Common myeloid progenitor, CD34-positive (primary cell): ENCODE data around the gene DEFB108B. TPM values are rescaled to one million over a fixed set of nuclear protein-coding genes. Genes with fewer than 3 reads are reported as not detected.
"Not testable (repeated sequence)": the region's sequence is repeated elsewhere in the genome, so short reads cannot be mapped to it uniquely, and the experiment has no call there.

Experiments
- CTCF ChIA-PET: fragments of 350-600 bp; sonication (Branson Sonifier 250); formaldehyde crosslinking; loops from one replicate; lab custom pipeline; 2021; ENCODE audit warnings: antibody characterized with exemption; lab: Charles Lee
- POLR2A ChIA-PET: fragments of 350-600 bp; sonication (Branson Sonifier 250); formaldehyde crosslinking; loops from one replicate; lab custom pipeline; 2021; ENCODE audit warnings: antibody characterized with exemption; lab: Charles Lee
- DNase-seq, 3 donors: peaks; one replicate each; pipeline versions ENCODE4 v3.0.0 to v3.0.0-alpha.2; 2013
- H3K27ac ChIP-seq, 2 experiments: 1 replicate in 1 of 2; 2 replicates in 1 of 2; pipeline ENCODE4 v1.7.0; 2013; ENCODE audit warnings: inconsistent platforms in 2 of 2, low read length in 2 of 2, mild to moderate bottlenecking in 2 of 2, low read depth in 1 of 2, moderate library complexity in 1 of 2; ENCODE audit not compliant: severe bottlenecking in 2 of 2, insufficient read depth in 1 of 2, poor library complexity in 1 of 2
- H3K27me3 ChIP-seq, 5 experiments: replicated peaks in 2 of 5; 1 replicate in 3 of 5; 2 replicates in 2 of 5; pipeline versions ENCODE4 v1.6.1 to v1.7.0; 2013; ENCODE audit warnings: low read length in 4 of 5, mild to moderate bottlenecking in 2 of 5, moderate library complexity in 2 of 5, inconsistent platforms in 1 of 5; ENCODE audit not compliant: insufficient read depth in 5 of 5, control insufficient read depth in 4 of 5
- H3K36me3 ChIP-seq, 4 experiments: 1 replicate in 2 of 4; 2 replicates in 2 of 4; pipeline versions ENCODE4 v1.6.1 to v1.7.0; 2013; ENCODE audit warnings: low read length in 3 of 4, control low read depth in 1 of 4, mild to moderate bottlenecking in 1 of 4; ENCODE audit not compliant: control insufficient read depth in 4 of 4, insufficient read depth in 4 of 4
- H3K4me1 ChIP-seq, 4 experiments: 1 replicate in 3 of 4; 2 replicates in 1 of 4; pipeline versions ENCODE4 v1.6.1 to v1.7.1; 2013; ENCODE audit warnings: low read length in 3 of 4, mild to moderate bottlenecking in 3 of 4, control low read depth in 1 of 4, inconsistent platforms in 1 of 4, moderate library complexity in 1 of 4; ENCODE audit not compliant: control insufficient read depth in 4 of 4, insufficient read depth in 4 of 4; ENCODE audit errors: control extremely low read depth in 1 of 4
- H3K4me3 ChIP-seq, 7 experiments: 1 replicate in 4 of 7; 2 replicates in 3 of 7; pipeline versions ENCODE4 v1.5.1 to v1.7.0; 2013; ENCODE audit warnings: mild to moderate bottlenecking in 7 of 7, low read length in 6 of 7, moderate library complexity in 6 of 7, inconsistent platforms in 2 of 7, low read depth in 2 of 7, control low read depth in 1 of 7; ENCODE audit not compliant: insufficient read depth in 4 of 7, control insufficient read depth in 1 of 7; ENCODE audit errors: extremely low read depth in 1 of 7
- H3K9me3 ChIP-seq, 5 experiments: 1 replicate in 4 of 5; 2 replicates in 1 of 5; pipeline versions ENCODE4 v1.6.1 to v1.7.1; 2013; ENCODE audit warnings: low read length in 4 of 5, mild to moderate bottlenecking in 2 of 5, inconsistent platforms in 1 of 5, low read depth in 1 of 5, moderate library complexity in 1 of 5; ENCODE audit not compliant: control insufficient read depth in 4 of 5, insufficient read depth in 2 of 5; ENCODE audit errors: control extremely low read depth in 1 of 5
- WGBS: methylation state at CpG from one replicate; pipeline ENCODE4 v1.1.5; 2013; ENCODE audit not compliant: insufficient coverage; 5-methylcytosine and 5-hydroxymethylcytosine counted together
- polyA plus RNA-seq: library from polyadenylated mRNA; unstranded; fragments of 120-200 nt; gene quantifications from one replicate; pipeline ENCODE4 v1.2.1, GENCODE V29; 2013

DEFB108B gene
- 0.12 TPM for polyA plus RNA-seq

GRCh38 chr11:71832811-71833210 is at the start of gene DEFB108B:
Gene DEFB108B, plus strand, starts transcription at chr11:71833200. Its CDS starts 0 bp downstream, at chr11:71833200.
- not testable (repeated sequence) for DNase-seq

GRCh38 chr11:71786114-71786847 is 46.7 kb upstream of the DEFB108B start:
- POLR2A ChIA-PET: interaction anchor here (0.7 to 1.1 kb wide), 2 partner anchors 11 to 626 kb away, joined by 3 read pairs; no protein-coding TSS in a partner anchor
- CTCF ChIA-PET, H3K36me3 ChIP-seq, H3K27me3 ChIP-seq, H3K9me3 ChIP-seq, H3K27ac ChIP-seq, H3K4me1 ChIP-seq: not testable (repeated sequence)
- peak; percentile 70 to 80 (median 76) for DNase-seq
- peak overlapping the region; percentile 52 to 83 (median 68) for H3K4me3 ChIP-seq
- WGBS: 1% methylated on average over 28 of the region's 40 CpGs

More at GRCh38 chr11:71832811-71833210, at the start of gene DEFB108B:
- H3K4me3 ChIP-seq, H3K9me3 ChIP-seq, H3K27me3 ChIP-seq, H3K36me3 ChIP-seq, H3K27ac ChIP-seq, H3K4me1 ChIP-seq, CTCF ChIA-PET, POLR2A ChIA-PET: not testable (repeated sequence)
- WGBS: no CpG with 5 or more reads among the region's 1 CpG

GRCh38 chr11:71786848-71787097 is 46.2 kb upstream of the DEFB108B start:
- POLR2A ChIA-PET: interaction anchor here (0.7 to 1.1 kb wide), 2 partner anchors 12 to 625 kb away, joined by 3 read pairs; no protein-coding TSS in a partner anchor
- Histone ChIP-seq H3K4me3 (peak overlapping the region; percentile 52 to 83 (median 72)), H3K27ac (peak overlapping the region in 1 of 2 experiments; percentile 43)
- WGBS: 0% methylated on average over 1 of the region's 22 CpGs
- H3K36me3 ChIP-seq, H3K27me3 ChIP-seq, CTCF ChIA-PET, H3K9me3 ChIP-seq, H3K4me1 ChIP-seq: not testable (repeated sequence)
- DNase-seq: peak; percentile 97 to 98 (median 98)

- ChIA-PET CTCF (no interaction called here), POLR2A (interaction anchor here (0.7 to 1.1 kb wide), 2 partner anchors 12 to 625 kb away, joined by 3 read pairs; no protein-coding TSS in a partner anchor)
- 0% methylated on average over 28 of the region's 62 CpGs for WGBS
- Histone ChIP-seq H3K27ac (peak overlapping the region in 1 of 2 experiments; percentile 54), H3K9me3 (no peaks in the 10 kb centered on the region), H3K4me3 (peak overlapping the region; percentile 59 to 83 (median 66)), H3K27me3 (no peaks in the 10 kb centered on the region), H3K36me3 (peaks cover 0 to 3% (median 0%) of the 10 kb centered on the region in 4 experiments), H3K4me1 (peaks cover 0 to 7% (median 2%) of the 10 kb centered on the region in 4 experiments)
- DNase-seq: peak; percentile 95 to 98 (median 98)
Observed at GRCh38 chr11:71787098-71787823, 45.7 kb upstream of the DEFB108B start.

GRCh38 chr11:71787824-71788454 is 45.1 kb upstream of the DEFB108B start:
- H3K4me3 ChIP-seq: peak overlapping the region; percentile 58 to 83 (median 66)
- H3K36me3 ChIP-seq, H3K27me3 ChIP-seq, CTCF ChIA-PET, H3K4me1 ChIP-seq, H3K9me3 ChIP-seq, POLR2A ChIA-PET: not testable (repeated sequence)
- WGBS: 0% methylated on average over 15 of the region's 19 CpGs
- peak overlapping the region in 1 of 2 experiments; percentile 54 for H3K27ac ChIP-seq
- DNase-seq: peak in 1 of 3 donors; percentile 36

GRCh38 chr11:71789444-71790196 is 43.4 kb upstream of the DEFB108B start:
- H3K4me3 ChIP-seq, H3K36me3 ChIP-seq, H3K27ac ChIP-seq, H3K9me3 ChIP-seq, H3K27me3 ChIP-seq, DNase-seq, H3K4me1 ChIP-seq, CTCF ChIA-PET, POLR2A ChIA-PET: not testable (repeated sequence)
- 100% methylated on average over 3 of the region's 8 CpGs for whole genome bisulfite sequencing
